PC-3 (cell line): ENCODE measurements around the gene SLC30A3. TPM values are rescaled to one million over a fixed set of nuclear protein-coding genes. Genes with fewer than 3 reads are reported as not detected.
A peak's percentile ranks its signal among the peaks of the same experiment; 100 is the strongest.

Experiments
- ATAC-seq: fragments of 200-7000 bp; cut with Tn5 transposase; 2 replicates; pipeline ENCODE4 v1.9.1; 2020; ENCODE audit warnings: mild to moderate bottlenecking, moderate library complexity
- BruUV-seq: library from RNA; stranded (reverse); fragments of 400-500 nt; replicated peaks from 2 replicates; lab custom pipeline; 2021; lab: Mats Ljungman, UMichigan
- CTCF ChIA-PET: fragments of 300-600 bp; sonication (Branson Sonifier 250); formaldehyde crosslinking; loops from one replicate; lab custom pipeline; 2022; ENCODE audit warnings: antibody characterized with exemption; lab: Charles Lee
- POLR2A ChIA-PET: fragments of 300-600 bp; sonication (Branson Sonifier 250); formaldehyde crosslinking; loops from one replicate; lab custom pipeline; 2022; ENCODE audit warnings: antibody characterized with exemption; ENCODE audit not compliant: unreplicated experiment; lab: Charles Lee
- DNase-seq: peaks from one replicate; pipeline ENCODE4 v3.0.0-alpha.2; 2015
- H2AFZ ChIP-seq: fragments of 300-600 bp; sonication (generic); 2 replicates; pipeline ENCODE4 v1.6.0; 2016; ENCODE audit warnings: antibody characterized with exemption, low read length
- H3F3A ChIP-seq: fragments of 300-600 bp; sonication (generic); one replicate; pipeline ENCODE4 v1.6.0; 2017; ENCODE audit warnings: antibody characterized with exemption, low read length, control low read depth, mild to moderate bottlenecking; ENCODE audit not compliant: unreplicated experiment
- H3K27ac ChIP-seq: fragments of 300-600 bp; sonication (generic); 2 replicates; pipeline ENCODE4 v1.5.1; 2016; ENCODE audit warnings: mild to moderate bottlenecking, low read length
- H3K27me3 ChIP-seq: fragments of 300-600 bp; sonication (generic); 2 replicates; pipeline ENCODE4 v1.6.1; 2016; ENCODE audit warnings: low read length, mixed read lengths
- H3K36me3 ChIP-seq: fragments of 300-600 bp; sonication (generic); 2 replicates; pipeline ENCODE4 v1.6.1; 2016; ENCODE audit warnings: low read depth, mixed run types, low read length, mixed read lengths
- H3K4me1 ChIP-seq: fragments of 300-600 bp; sonication (generic); 2 replicates; pipeline ENCODE4 v1.5.1; 2016; ENCODE audit warnings: low read length; ENCODE audit not compliant: insufficient read depth
- H3K4me2 ChIP-seq: fragments of 300-600 bp; sonication (generic); 2 replicates; pipeline ENCODE4 v1.6.0; 2016; ENCODE audit warnings: low read length
- H3K4me3 ChIP-seq: fragments of 300-600 bp; sonication (generic); 2 replicates; pipeline ENCODE4 v1.5.1; 2016; ENCODE audit warnings: mild to moderate bottlenecking, low read length, mixed read lengths
- H3K79me2 ChIP-seq: fragments of 300-600 bp; sonication (generic); 2 replicates; pipeline ENCODE4 v1.6.1; 2017; ENCODE audit warnings: low read length, mixed read lengths
- H3K9ac ChIP-seq: fragments of 300-600 bp; sonication (generic); 2 replicates; pipeline ENCODE4 v1.6.0; 2016; ENCODE audit warnings: mild to moderate bottlenecking, low read length
- H3K9me2 ChIP-seq: fragments of 300-600 bp; sonication (generic); replicated peaks from 2 replicates; pipeline ENCODE4 v1.6.1; 2016; ENCODE audit warnings: mixed run types, low read length, mixed read lengths
- H3K9me3 ChIP-seq: fragments of 300-600 bp; sonication (generic); 2 replicates; pipeline ENCODE4 v1.6.1; 2016; ENCODE audit warnings: low read length, mixed read lengths
- H4K20me1 ChIP-seq: fragments of 300-600 bp; sonication (generic); 2 replicates; pipeline ENCODE4 v1.6.1; 2016; ENCODE audit warnings: low read length, mixed read lengths
- EZH2 ChIP-seq: fragments of 300-600 bp; sonication (generic); IDR thresholded peaks from one replicate; pipeline ENCODE4 v1.6.1; 2017; ENCODE audit warnings: antibody characterized with exemption, mild to moderate bottlenecking, low read length; ENCODE audit not compliant: unreplicated experiment
- EZH2phosphoT487 ChIP-seq: fragments of 300-600 bp; sonication (generic); IDR thresholded peaks from 2 replicates; pipeline ENCODE4 v1.6.1; 2018; ENCODE audit warnings: mild to moderate bottlenecking, antibody characterized with exemption, low read length, borderline replicate concordance
- intact Hi-C: fragments of 100-400 bp; cut with micrococcal nuclease; formaldehyde crosslinking; loops from 2 replicates; pipeline ENCODE4 v1.9.0; 2023
- total RNA-seq: library from RNA; depleted of rRNA; stranded (reverse); fragments of >200 nt; gene quantifications from 2 replicates; pipeline ENCODE4 v1.2.3, GENCODE V29; 2014
- TF ChIP-seq, protein P1 (sequence below): fragments of 300-600 bp; sonication (generic); conservative IDR thresholded peaks from 2 replicates; pipeline ENCODE4 v1.5.1; 2017; ENCODE audit warnings: antibody characterized with exemption, low read depth, mild to moderate bottlenecking, low read length

Gene SLC30A3
- total RNA-seq, 1 experiment from 2014 or later, result 0.36 TPM

DNA sequence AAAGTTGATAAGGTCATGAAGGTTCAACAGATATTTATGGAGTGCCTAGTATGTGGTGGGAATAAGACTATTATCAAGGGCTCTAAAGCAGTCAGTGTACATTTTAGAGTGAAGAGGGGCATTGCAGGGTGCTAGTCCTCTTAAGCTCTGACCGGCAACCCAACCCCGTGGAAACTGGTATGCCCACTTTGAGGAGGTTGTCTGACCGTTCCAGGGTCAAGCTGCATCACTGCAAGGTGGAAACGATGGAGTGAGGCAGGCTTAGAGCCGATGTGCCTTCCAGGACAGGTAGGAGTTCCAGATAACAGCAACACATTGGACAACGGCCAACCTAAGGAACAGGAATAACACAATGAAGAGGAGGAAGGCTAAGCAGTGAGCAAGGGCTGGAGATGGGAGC lies 46.8 kb upstream of the SLC30A3 start:
- DNase-seq (no peak), ATAC-seq (no peak)
- ChIA-PET CTCF (no interaction called here), POLR2A (no interaction called here)
- Histone ChIP-seq H3K4me3 (no peak overlapping the region), H3K9me3 (no peaks in the 10 kb centered on the region), H3K79me2 (no peaks in the 10 kb centered on the region), H3K9ac (no peak overlapping the region), H3F3A (no peaks in the 10 kb centered on the region), H3K36me3 (no peaks in the 10 kb centered on the region), H3K27me3 (no peaks in the 10 kb centered on the region), H3K27ac (no peak overlapping the region), H3K9me2 (no peaks in the 10 kb centered on the region), H4K20me1 (no peaks in the 10 kb centered on the region), H3K4me2 (no peak overlapping the region), H3K4me1 (no peaks in the 10 kb centered on the region), H2AFZ (no peak overlapping the region)
- BruUV-seq, result TSS peak; percentile 45
- TF ChIP-seq, protein P1, sequence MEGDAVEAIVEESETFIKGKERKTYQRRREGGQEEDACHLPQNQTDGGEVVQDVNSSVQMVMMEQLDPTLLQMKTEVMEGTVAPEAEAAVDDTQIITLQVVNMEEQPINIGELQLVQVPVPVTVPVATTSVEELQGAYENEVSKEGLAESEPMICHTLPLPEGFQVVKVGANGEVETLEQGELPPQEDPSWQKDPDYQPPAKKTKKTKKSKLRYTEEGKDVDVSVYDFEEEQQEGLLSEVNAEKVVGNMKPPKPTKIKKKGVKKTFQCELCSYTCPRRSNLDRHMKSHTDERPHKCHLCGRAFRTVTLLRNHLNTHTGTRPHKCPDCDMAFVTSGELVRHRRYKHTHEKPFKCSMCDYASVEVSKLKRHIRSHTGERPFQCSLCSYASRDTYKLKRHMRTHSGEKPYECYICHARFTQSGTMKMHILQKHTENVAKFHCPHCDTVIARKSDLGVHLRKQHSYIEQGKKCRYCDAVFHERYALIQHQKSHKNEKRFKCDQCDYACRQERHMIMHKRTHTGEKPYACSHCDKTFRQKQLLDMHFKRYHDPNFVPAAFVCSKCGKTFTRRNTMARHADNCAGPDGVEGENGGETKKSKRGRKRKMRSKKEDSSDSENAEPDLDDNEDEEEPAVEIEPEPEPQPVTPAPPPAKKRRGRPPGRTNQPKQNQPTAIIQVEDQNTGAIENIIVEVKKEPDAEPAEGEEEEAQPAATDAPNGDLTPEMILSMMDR, result no peak
- TF ChIP-seq EZH2 (no peak), EZH2phosphoT487 (no peak)
- intact Hi-C loops, result no loop called here

DNA sequence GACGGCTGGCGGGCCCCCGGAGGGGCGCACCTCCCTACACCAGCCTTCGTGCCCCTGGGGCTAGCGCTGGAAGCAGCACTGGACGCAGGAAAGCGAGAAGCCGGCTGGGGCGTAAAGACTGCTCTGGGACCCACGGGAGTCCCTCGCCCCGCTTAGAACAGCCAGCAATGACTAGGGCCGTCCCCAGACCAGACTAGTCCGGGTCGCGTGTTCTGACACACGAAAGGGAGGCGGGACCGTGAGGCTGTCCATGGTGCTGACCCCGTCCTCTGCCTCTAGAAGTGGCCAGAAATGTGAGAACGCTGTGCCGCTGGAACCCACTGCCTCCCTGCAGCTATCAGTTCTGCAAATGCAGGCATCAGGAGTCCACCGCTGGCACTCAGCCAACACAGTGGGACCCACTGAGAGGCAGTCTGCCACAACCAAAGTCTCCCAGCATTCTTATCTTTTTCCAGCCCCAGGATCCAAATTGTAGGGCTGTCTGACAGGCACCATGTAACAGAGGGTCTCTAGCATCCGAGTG lies 45.6 kb upstream of the SLC30A3 start, which contains the start of gene UCN:
UCN (minus strand) TSS at position 87 of the 523 bp plus-strand sequence. CDS start 550 bp downstream, outside the sequence.
- ATAC-seq, result no peak
- TF ChIP-seq EZH2phosphoT487, result no peak
- TF ChIP-seq, protein P1, result no peak
- no peak for TF ChIP-seq EZH2
- ChIA-PET CTCF (no interaction called here), POLR2A (no interaction called here)
- no peak within 1 kb of the TSS for H3K27ac ChIP-seq
- H3F3A ChIP-seq, result no peaks in the 10 kb centered on the region
- H3K9me2 ChIP-seq, result no peaks in the 10 kb centered on the region
- intact Hi-C loops, result no loop called here
- H3K9me3 ChIP-seq, result no peaks in the 10 kb centered on the region
- H2AFZ ChIP-seq, result no peak within 1 kb of the TSS
- BruUV-seq, result no TSS peak
- no peaks in the 10 kb centered on the region for H3K27me3 ChIP-seq
- H3K4me1 ChIP-seq, result no peaks in the 10 kb centered on the region
- no peak within 1 kb of the TSS for H3K4me3 ChIP-seq
- H4K20me1 ChIP-seq, result no peaks in the 10 kb centered on the region
- no peak for DNase-seq
- H3K79me2 ChIP-seq, result no peaks in the 10 kb centered on the region
- no peak within 1 kb of the TSS for H3K4me2 ChIP-seq
- H3K36me3 ChIP-seq, result no peaks in the 10 kb centered on the region
- H3K9ac ChIP-seq, result no peak within 1 kb of the TSS

DNA sequence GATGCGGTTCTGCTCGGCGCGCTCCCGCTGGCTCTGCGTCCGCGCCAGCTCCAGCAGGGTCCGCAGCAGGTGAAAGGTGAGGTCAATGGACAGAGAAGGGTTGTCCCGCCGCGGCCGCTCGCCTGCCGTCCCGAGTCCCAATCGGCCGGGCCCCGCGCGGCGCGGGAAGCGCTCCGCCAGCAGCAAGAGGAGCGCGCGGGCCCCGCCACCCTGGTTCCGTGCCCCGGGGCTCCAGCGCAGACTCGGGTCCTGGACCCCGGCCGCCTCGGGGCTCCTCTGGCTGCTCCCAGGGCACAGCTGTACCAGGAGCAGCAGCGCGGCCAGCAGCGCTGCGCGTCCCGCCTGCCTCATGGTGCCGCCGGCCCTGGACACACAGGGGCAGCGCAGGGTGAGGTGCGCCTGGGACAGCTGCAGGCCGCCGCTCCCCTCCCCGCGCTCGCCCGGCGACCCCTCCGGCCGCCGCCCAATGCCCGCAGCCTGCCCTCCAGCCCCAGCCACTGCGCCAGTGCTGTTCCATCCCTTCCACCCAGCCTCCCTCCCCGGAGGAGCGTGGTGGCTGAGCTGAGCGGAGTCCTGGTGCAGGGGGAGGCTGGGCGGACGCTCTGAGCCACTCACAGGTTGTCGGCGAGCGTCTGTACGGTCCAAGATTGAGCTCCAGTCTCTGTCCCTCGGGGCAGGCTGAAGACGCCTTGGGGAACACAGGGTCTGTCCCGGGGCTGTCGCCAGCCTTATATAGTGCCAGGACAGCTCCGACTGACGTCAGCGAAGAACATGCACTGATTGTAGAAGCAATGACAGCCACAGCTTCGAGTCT lies 44.9 kb upstream of the SLC30A3 start:
- no peak overlapping the region for H3K9ac ChIP-seq
- H3K9me3 ChIP-seq, result no peaks in the 10 kb centered on the region
- no peak for DNase-seq
- H3K9me2 ChIP-seq, result no peaks in the 10 kb centered on the region
- no peak overlapping the region for H3K4me2 ChIP-seq
- H3K27me3 ChIP-seq, result no peaks in the 10 kb centered on the region
- H3K79me2 ChIP-seq, result no peaks in the 10 kb centered on the region
- no peaks in the 10 kb centered on the region for H3K36me3 ChIP-seq
- no peaks in the 10 kb centered on the region for H4K20me1 ChIP-seq
- no peak overlapping the region for H3K27ac ChIP-seq
- H3K4me3 ChIP-seq, result no peak overlapping the region
- no peak for ATAC-seq
- no TSS peak for BruUV-seq
- ChIA-PET POLR2A (no interaction called here), CTCF (no interaction called here)
- intact Hi-C loops, result no loop called here
- H2AFZ ChIP-seq, result no peak overlapping the region
- H3K4me1 ChIP-seq, result 0 out of 2 replicates have a peak, but pooled peaks cover 4% of the 10 kb centered on the region
- TF ChIP-seq EZH2 (no peak), EZH2phosphoT487 (no peak)
- TF ChIP-seq, protein P1, result no peak
- no peaks in the 10 kb centered on the region for H3F3A ChIP-seq
